ENCODE results near the gene ATG2B.

Gene ATG2B, protein sequence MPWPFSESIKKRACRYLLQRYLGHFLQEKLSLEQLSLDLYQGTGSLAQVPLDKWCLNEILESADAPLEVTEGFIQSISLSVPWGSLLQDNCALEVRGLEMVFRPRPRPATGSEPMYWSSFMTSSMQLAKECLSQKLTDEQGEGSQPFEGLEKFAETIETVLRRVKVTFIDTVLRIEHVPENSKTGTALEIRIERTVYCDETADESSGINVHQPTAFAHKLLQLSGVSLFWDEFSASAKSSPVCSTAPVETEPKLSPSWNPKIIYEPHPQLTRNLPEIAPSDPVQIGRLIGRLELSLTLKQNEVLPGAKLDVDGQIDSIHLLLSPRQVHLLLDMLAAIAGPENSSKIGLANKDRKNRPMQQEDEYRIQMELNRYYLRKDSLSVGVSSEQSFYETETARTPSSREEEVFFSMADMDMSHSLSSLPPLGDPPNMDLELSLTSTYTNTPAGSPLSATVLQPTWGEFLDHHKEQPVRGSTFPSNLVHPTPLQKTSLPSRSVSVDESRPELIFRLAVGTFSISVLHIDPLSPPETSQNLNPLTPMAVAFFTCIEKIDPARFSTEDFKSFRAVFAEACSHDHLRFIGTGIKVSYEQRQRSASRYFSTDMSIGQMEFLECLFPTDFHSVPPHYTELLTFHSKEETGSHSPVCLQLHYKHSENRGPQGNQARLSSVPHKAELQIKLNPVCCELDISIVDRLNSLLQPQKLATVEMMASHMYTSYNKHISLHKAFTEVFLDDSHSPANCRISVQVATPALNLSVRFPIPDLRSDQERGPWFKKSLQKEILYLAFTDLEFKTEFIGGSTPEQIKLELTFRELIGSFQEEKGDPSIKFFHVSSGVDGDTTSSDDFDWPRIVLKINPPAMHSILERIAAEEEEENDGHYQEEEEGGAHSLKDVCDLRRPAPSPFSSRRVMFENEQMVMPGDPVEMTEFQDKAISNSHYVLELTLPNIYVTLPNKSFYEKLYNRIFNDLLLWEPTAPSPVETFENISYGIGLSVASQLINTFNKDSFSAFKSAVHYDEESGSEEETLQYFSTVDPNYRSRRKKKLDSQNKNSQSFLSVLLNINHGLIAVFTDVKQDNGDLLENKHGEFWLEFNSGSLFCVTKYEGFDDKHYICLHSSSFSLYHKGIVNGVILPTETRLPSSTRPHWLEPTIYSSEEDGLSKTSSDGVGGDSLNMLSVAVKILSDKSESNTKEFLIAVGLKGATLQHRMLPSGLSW (N-terminal part only)

DNA sequence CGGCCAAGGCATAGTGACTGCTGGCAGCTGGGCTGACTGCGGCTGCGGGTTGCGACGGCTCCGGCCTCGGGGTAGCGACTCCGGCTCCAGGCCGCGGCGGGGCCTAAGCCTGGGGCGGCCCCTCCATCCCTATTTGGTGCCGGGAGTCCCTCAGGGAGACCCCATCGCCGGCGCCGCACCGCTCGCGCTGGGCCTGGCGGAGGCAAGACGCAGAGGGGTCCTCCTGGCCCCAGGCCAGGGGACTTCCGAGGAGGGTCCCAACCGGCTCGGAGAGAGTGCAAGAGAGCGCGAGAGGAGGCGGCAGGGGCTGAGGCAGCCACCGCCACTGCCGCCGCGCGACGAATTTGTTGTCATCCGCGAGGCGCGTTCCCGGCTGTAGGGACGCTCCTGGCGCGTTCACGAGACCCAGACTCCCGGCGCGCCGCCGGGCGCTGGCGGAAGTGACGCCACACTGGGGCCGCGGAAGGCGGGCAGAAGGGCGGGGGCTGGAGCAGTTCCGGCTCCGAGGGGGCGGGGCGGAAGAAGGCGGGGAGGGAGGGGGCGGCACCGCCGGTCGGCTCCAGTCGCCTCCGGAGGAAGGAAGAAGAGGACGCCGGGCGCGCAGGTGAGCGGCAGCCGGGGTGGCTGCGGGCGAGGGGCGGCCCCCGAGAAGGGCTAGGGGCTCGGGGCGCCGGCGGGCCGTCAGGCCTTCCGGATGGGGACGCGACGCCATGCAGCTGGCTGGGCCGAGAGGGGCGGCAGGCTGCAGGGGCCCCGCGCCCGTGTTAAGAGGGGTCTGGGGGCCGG lies at the start of gene ATG2B, which contains the start of gene GSKIP:
TSS of gene ATG2B (minus strand) at position 377 of the 786 bp plus-strand sequence. CDS start at position 12, 365 bp downstream.
TSS of gene GSKIP (plus strand) at position 562 of the 786 bp plus-strand sequence. CDS start 18,722 bp downstream, outside the sequence.
- DNase-seq = peak; percentile 93

DNA sequence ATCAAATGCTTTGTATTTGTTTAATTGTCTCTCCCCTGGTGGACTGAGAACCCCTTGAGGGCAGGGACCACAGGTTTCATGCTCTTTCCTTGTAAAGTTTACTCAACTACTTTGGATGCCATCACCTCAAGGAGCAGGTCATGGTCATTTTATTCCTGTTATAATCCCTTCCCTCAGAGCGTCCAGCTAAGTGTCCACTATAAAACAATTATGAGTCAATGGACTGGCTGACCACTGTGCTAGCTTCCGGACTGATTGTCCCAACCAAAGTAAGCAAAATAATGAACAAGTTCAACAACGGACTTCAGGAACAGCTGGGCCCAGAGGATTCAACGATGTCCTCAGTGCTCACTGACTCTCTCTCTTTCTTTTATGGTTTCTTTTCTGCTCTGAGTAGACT lies 47.0 kb upstream of the ATG2B start:
- DNase-seq = no peak

DNA sequence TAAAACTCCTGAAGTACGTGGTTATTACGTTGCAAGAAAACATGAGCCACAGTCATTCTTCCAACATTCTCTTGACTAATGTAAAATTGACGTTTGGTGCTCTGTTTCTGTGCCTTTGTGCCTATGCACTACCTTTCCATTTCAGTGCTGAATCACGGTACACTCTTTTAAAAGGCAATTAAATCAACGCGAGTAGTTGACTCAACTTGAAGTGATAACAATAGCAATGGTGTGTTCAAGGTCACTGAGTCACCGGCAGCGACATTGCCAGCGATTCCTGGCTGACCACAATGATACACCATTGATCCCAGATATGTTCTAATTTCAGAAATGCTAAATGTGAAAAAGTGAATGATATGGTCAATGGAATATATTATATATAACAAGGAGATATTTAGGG lies 46.6 kb upstream of the ATG2B start:
- no peak for DNase-seq

DNA sequence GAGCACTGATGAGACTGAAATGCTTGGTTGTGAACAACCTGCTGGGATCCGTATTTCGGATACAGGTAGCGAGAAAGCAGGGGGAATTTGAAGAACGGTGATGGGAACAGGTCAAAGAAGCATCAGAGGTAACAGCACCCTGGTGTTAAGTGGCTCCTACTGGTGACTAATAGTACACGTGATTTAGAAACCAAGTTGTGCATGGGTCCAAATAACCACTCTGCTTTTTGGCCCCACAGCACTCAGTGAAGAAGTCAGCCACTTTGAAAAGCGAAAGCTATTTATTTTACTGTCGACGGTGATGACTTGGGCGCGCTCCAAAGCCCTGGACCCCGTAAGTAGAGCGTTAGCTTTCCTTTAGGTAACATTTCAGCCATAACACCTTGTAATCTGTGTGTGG lies 45.5 kb upstream of the ATG2B start:
- no peak for DNase-seq

DNA sequence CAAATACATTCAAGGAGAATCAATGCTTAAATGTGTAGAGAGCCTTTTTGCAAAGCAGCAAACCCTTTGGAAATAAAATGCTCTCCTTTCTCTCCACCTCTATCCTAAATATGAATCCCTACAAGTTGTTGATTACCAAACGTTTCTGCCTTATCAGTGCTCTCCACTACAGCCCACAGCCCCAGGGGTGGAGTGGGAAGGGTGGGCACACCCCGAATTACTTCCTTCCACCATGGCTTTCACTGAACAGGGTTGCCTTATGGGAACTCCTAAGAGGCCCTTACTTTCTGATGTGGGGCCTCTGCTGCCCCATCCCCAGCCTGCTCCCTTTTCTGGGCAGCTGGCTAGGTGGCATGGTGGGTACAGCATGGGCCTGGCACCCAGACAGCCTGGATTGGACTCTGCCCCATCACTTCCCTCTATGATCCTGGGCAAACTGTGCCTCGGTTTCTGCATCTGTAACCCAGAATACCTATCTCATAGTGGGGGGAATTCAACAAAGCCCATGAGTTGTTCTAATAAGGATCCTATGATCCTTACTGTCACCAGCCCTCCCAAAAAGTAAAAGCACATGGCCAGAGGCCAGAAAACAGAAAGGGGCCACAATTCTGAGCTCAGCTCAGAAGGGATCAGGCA lies 44.9 kb upstream of the ATG2B start:
- no peak for DNase-seq

DNA sequence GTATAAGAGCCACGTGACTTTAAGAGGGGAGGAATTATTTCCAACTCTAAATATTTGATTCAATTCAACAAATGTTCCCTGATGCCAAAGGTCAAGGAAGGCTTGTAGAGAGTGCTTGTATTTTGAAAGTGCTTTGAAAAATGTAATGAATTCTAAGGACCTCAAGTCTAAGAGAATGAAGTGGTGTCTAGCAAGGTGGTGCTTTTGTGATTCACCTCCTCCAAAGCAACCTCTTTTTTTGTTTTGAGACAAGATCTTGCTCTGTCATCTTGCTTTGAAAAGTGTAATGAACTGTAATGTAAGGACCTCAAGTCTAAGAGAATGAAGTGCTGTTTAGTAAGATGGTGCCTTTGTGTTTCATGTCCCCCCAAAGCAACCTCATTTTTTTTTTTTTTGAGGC lies 42.5 kb upstream of the ATG2B start:
- no peak for DNase-seq

DNA sequence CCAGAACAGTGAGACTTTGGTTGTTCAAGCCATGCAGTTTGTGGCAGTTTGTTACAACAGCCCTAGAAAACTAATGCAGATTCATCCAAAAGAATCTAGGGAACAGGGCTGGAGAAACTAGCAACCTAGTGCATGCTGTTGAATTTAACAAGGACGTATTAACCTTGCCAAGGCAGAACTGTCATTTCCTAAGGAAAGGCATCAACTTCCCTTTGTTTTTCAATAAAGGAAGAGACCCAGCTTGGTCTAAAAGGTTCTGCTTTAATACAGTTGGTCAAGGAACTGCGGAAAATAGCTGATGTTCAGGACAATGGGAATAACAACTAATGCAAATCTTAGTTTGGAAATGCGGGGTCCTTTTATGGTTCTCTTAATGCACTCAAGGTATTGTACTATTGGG lies 40.3 kb upstream of the ATG2B start:
- no peak for DNase-seq

DNA sequence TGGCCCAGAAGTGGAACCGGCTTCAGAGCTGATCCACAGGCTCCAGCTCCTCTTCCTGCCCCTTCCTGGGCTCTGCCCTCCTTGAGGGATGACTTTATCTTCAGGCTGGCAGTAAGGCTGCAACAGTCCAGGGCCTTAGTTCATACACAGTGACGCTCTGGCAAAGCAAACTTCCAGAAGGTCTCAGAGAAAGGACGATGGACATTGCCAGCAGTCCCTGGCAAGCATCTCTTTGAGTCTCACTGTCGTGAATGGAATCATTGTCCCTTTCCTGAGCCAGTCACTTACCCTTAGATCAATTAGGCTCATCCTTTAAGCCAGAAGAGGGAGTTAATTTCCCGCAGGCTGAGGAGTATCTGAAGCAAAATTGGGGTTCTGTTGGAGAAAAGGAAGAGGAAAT lies 37.4 kb upstream of the ATG2B start:
- DNase-seq = no peak

DNA sequence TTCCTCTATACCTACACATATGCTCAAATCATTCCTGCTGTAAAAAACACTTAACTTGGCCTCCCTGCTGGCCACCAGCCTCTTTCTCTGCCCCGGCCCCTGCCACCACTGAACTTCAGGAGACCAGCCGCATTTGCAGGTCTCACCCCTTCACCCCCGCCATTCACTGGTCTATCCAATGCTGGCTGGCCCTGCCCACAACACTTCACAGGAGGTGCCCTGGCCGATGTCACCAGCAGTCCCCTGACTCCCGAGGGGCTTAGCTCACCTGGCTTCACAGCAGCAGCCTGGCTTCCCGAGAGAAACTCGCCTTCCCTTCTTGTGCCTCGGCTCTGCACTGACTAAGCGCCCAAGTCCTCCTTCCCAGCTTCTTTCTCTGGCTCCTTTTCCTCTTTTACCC lies 36.3 kb upstream of the ATG2B start:
- no peak for DNase-seq

DNA sequence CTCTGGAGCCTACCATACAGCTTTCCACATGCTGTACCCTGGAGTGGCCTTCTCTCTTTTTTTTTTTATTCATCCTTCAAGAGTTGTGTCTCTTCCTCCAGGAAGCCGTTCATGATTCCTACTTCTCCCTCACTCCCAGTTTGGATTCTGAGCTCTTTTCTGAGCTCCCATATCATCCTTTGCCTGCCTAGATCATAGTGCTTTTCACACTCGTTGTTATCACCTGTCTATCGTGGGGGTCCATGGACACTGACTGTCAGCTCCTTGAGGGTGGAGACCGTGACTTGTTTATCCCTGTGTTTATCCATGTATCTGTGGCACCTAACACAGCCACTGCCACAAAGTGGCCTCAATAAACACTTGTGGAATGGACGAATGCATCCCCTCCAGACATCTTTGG lies 35.8 kb upstream of the ATG2B start:
- no peak for DNase-seq

DNA sequence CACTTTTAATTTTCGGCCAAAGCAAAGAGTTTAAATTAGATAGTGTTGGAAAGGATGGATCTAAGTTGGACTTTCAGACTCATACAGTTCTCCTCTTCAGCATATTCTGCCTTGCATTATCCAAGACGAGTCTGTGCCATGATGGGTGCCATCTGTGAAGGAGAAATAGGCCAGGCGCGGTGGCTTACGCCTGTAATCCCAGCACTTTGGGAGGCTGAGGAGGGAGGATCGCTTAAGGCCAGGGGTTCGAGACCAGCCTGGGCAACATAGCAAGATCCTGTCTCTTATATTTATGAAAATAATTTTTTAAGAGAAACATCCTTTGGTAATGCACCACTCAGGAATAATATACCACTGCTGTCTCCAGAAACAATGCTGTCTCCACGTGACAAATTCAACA lies 35.3 kb upstream of the ATG2B start:
- no peak for DNase-seq

DNA sequence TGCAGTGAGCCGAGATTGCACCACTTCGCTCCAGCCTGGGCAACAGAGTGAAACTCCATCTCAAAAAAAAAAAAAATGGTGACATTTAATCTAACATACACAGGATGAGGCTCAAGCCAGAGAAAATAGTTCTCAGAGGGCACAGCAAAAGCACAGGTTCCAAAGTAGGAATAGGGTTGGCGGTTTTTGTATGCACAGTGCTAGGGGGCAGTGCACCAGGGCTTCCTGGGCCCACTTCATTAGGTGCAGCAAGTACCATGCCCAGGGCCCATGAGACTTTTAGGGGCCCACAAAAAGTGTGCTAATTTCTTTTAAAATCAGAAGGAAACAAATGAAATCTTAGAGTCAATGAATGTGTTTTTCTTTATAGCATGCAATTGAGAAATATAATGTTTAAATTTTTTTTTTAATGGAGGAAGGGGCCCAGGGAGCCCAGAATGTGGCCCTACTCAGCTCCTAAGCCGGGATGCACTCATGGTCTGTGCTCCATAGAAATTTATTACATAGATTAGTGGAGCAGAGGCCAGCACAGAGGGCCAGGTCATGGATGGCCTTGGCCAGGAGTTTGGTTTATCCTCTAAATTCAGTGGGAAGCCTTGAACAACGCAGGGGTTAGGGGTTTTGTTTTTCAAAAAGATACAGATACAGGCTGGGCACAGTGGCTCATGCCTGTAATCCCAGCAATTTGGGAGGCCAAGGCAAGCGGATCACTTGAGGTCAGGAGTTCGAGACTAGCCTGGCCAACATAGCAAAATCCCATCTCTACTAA lies 31.1 kb upstream of the ATG2B start:
- DNase-seq = no peak

DNA sequence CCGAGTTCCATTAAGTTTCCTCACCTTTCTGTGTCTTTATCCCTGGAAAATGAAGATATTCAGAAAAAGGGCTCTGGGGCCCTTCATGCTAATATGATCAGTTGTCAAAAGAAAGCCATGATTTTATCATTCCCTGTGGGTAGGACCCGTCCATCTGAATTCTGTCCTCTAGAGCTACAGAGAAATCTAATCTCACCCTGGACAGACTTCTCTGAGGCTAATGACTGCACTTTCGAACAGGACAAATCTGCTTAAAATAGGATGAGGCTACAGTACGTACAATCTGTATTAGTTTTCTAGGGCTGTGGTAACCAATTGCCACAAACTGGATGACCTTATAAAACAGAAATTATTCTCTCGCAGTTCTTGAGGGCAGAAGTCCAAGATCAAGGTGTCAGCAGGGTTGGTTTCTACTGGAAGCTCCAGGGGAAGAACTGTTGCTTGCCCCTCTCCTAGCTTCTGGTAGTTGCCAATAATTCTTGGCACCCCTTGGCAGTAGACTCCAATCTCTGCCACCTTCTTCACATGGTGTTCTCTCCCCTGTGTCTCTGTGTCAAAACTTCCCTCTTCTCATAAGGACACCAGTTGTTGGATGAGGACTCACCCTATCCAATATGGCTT lies 30.0 kb upstream of the ATG2B start:
- DNase-seq = no peak

DNA sequence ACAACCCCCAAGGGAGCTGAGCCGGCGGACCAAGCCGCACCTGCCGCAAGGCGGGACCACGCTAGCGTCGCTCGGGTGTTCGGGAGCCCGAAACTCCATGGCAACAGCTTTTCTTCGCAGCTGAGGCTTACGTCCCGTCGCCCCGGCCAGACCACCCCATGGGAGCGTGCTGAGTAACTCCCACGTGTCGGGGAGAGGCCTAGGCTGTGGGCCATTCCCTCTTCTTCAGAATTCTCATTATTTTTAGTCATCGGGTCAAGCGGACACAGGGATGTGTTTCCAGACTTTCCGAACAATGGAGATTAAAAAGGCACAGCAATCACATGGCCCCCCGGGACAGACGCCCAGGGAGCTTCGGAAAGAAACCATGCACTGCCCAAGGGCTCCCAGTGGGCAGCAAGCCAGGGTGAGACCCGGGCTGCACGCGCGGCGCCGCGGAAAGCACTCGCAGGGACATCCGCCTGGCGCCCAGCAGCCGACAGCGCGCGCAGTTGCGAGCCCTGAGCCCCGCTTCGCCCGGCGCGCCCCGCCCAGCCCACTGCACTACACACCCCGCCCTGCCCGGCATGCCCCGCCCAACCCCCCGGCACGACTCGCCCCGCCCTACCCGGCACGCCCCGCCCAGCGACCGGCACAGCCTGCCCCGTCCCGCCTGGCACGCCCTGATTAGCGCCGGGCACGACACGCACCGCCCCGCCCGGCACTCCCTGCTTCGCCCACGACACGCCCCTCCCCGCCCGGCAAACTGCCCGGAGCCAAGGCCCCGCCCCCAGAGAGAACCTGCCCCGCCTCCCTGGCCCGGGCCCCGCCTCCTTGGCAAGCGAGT lies 28.4 kb upstream of the ATG2B start:
- DNase-seq = peak; percentile 92

DNA sequence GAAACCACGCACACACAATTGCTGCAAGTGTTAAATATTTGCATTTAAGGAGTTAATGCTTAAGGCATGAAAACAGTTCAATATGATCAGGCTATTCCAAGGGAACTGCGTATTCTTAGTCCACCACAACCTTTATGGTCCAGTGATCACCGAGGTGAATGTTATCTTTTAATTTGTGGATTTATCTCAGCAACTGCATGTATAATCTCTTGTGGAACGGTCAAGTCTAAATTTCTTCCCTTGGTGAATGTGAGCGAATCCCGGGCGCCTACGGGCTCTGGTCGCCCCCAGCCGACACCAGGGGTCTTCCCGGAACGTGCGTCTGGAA lies 27.8 kb upstream of the ATG2B start:
- DNase-seq = no peak

DNA sequence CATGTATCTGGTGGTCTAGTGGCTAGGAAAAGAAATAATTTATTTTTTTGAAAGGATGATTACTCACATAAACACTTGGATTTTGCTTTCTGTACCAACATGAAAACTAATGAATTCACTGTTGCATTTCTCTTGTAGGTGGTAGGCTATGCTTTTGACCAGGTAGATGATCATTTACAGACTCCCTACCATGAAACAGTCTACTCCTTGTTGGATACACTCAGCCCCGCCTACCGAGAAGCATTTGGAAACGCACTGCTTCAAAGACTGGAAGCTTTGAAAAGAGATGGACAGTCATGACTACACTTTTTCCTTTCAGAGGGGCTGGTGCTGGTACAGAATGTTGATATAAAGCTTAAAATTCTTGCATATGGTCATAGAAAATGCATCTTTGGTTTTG lies 22.2 kb upstream of the ATG2B start:
- no peak for DNase-seq

DNA sequence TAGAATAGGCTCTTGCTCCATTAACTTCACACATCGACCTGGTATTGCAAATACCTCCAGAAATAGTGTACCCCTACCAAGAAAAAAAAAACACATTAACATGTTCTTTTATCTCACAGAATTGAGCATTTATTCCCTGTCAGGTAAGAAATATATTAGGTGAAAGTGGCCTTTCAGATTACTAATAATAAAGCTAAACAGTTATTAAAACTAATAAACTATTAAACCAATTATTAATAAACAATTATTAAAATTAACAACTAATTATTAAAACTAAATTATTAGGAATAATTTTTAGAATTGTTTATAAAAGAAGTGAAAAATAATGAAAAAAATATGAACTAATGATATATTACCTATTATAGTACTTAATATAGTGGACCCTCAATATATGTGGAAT lies 21.6 kb upstream of the ATG2B start:
- DNase-seq = no peak

DNA sequence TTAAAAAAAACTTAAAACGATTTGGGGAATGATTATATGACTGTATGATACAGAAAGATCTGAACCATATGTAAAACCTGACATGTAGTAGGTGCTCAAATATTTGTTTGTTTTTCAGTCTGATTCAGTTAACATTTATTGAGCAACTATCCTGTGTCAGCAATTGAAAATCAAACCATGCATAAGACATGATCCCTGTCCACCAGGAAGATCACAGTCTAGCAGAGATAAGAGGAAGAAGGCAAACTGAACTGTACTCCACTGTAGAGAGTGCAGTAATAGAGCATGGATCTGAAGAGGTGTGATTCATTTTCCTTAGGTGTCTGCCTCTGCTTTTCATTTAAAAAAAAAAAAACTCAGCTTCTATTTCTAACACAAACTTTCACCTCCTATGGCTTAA lies 20.9 kb upstream of the ATG2B start:
- DNase-seq = no peak

DNA sequence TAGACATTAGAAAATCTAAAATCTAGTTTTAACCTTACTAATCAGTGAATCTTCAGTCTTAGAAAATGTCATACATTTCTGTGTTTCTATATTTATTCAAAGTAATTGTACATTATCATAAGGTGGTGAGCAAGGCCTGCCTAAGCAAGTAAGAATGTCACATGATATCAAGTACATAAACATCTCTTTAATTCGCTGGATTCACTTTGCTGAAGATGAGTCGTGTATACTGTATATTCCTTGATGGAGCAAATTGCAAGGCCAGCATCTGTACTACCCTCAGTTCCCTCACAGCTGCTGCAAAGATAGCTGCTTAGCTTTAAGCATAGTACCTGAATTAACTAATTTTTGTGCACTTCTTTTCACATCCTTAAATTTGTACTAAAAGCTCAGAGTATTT lies 20.3 kb upstream of the ATG2B start:
- DNase-seq = no peak

DNA sequence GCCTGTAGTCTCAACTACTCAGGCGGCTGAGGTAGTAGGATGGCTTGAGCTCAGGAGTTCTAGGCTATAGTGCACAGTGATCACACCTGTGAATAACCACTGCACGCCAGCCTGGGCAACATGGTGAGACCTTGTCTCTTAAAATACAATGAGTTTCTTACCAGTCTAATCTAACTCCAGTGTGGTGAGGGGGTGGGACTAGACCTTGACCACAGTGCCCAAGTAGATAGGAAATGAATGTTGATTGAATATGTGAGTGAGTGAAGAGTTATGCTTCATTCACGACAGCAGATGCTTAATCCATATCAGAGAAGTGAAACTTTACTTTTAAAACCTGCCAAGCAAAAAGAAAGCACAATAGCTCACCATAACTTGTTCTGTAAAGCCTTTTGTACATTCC lies 17.6 kb upstream of the ATG2B start:
- DNase-seq = no peak
